ENCODE measurements around the gene RGS14. TPM values are rescaled to one million over a fixed set of nuclear protein-coding genes. Genes with fewer than 3 reads are reported as not detected.
"Not testable (repeated sequence)": the region's sequence is repeated elsewhere in the genome, so short reads cannot be mapped to it uniquely, and the experiment has no call there.

Gene RGS14
- total RNA-seq, 1 experiment from 2014 or later, result 16.0 TPM

GRCh38 chr5:177396807-177397206 lies 39.1 kb downstream of the RGS14 start:
- no peak for DNase-seq (ENCODE audit: extremely low read depth, low read depth)

GRCh38 chr5:177397875-177398390 lies 40.2 kb downstream of the RGS14 start:
- no peak for DNase-seq (ENCODE audit: extremely low read depth, low read depth)

- no peak for DNase-seq (ENCODE audit: extremely low read depth, low read depth)
Observed at GRCh38 chr5:177399997-177400868, 42.5 kb downstream of the RGS14 start, which contains the start of gene PFN3. PFN3 (minus strand) TSS chr5:177400661; CDS start chr5:177400576, 85 bp downstream.

GRCh38 chr5:177402271-177403043 lies 44.7 kb downstream of the RGS14 start:
- peak; percentile 79 for DNase-seq (ENCODE audit: extremely low read depth, low read depth)

- DNase-seq (ENCODE audit: extremely low read depth, low read depth), result no peak
Observed at GRCh38 chr5:177403102-177403791, 45.5 kb downstream of the RGS14 start.

- peak; percentile 86 for DNase-seq (ENCODE audit: extremely low read depth, low read depth)
Observed at GRCh38 chr5:177403792-177404640, 46.3 kb downstream of the RGS14 start.

- DNase-seq (ENCODE audit: extremely low read depth, low read depth), result no peak
Observed at GRCh38 chr5:177404641-177405179, 47.0 kb downstream of the RGS14 start.

- DNase-seq (ENCODE audit: extremely low read depth, low read depth), result no peak
Observed at GRCh38 chr5:177405312-177405711, 47.6 kb downstream of the RGS14 start.

GRCh38 chr5:177405805-177406204 lies 48.1 kb downstream of the RGS14 start:
- no peak for DNase-seq (ENCODE audit: extremely low read depth, low read depth)

- DNase-seq (ENCODE audit: extremely low read depth, low read depth), result no peak
Observed at GRCh38 chr5:177409043-177409801, 51.5 kb downstream of the RGS14 start, which contains the start of gene F12. F12 (minus strand) TSS chr5:177409564; CDS start chr5:177409527, 37 bp downstream.

- no peak for DNase-seq (ENCODE audit: extremely low read depth, low read depth)
Observed at GRCh38 chr5:177410575-177410974, 52.9 kb downstream of the RGS14 start.

- DNase-seq (ENCODE audit: extremely low read depth, low read depth), result no peak
Observed at GRCh38 chr5:177412603-177413233, 55.0 kb downstream of the RGS14 start.

GRCh38 chr5:177414481-177414880 lies 56.8 kb downstream of the RGS14 start:
- DNase-seq (ENCODE audit: extremely low read depth, low read depth), result no peak

- DNase-seq (ENCODE audit: extremely low read depth, low read depth), result not testable (repeated sequence)
Observed at GRCh38 chr5:177417081-177417480, 59.4 kb downstream of the RGS14 start.

GRCh38 chr5:177419046-177419445 lies 61.3 kb downstream of the RGS14 start:
- DNase-seq (ENCODE audit: extremely low read depth, low read depth), result no peak

- DNase-seq (ENCODE audit: extremely low read depth, low read depth), result not testable (repeated sequence)
Observed at GRCh38 chr5:177420472-177420871, 62.7 kb downstream of the RGS14 start.

GRCh38 chr5:177421062-177421798 lies 63.5 kb downstream of the RGS14 start:
- no peak for DNase-seq (ENCODE audit: extremely low read depth, low read depth)

Measured in NCI-H460 (cell line).